ENCODE results near the gene BMPR1B. TPM values are rescaled to one million over a fixed set of nuclear protein-coding genes. Genes with fewer than 3 reads are reported as not detected.

BMPR1B gene
- polyA plus RNA-seq, 2 of the 4 experiments (the other 2 are of a cell fraction): 6.4 to 21.2 TPM

DNA sequence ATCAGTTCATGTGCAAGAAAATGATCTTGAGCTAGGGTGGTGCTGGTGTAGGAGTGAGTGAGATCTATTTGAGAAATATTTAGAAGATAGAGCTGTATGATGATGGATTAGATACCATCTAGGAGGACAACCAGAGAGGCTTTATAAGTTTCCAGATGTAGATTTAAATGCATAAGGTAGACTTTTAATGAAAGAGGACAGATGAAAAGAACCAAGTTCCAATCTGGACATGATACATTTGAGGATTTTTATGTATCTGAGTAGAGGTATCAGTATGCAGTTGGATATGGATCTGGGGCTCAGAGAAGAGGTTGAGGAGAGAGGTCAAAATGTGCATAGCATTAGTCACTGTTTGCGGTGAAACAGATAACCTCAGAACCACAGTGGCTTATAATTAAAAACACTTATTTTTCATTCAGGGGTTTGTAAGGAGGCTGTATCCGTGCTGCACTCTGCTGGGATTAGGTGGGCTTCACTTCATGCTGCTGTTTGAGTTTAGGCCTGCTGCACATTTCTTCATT is 348.7 kb downstream of the BMPR1B start:
- POLR2A ChIA-PET: no interaction called here
- WGBS (ENCODE audit: missing lambda C conversion rate): 11% methylated on average over 2 of the region's 2 CpGs
- FAIRE-seq (no peak), ATAC-seq (peak in 1 of 2 experiments; percentile 74; a peak in 4 of 6 replicates), DNase-seq (ENCODE audit: low read depth in 1 of 2, low spot score in 1 of 2) (no peak)
- no peak overlapping the region for H3K4me3 ChIP-seq
- CTCF ChIA-PET: interaction anchor here (1.2 to 2.1 kb wide), 2 partner anchors 12 to 18 kb away, joined by 4 to 10 read pairs; no protein-coding TSS in a partner anchor
- H3K9me3 ChIP-seq: no peaks in the 10 kb centered on the region
- H3K4me2 ChIP-seq: peak overlapping the region; percentile 68
- peak overlapping the region; percentile 74 to 88 for H3K27ac ChIP-seq
- TF ChIP-seq FOXS1 (CRISPR knock-in tag; IDR thresholded peaks at IDR 0.05) (no peak), RAD21 (conservative IDR thresholded peaks at IDR 0.05 in 1 of 2, IDR thresholded peaks at IDR 0.05 in 1 of 2) (no peak), BCL3 (IDR thresholded peaks at IDR 0.05) (no peak), ZC3H11A (IDR thresholded peaks at IDR 0.05) (no peak), RARB (CRISPR knock-in tag; IDR thresholded peaks at IDR 0.05) (no peak), EHF (CRISPR knock-in tag; IDR thresholded peaks at IDR 0.05) (no peak), ZNF302 (CRISPR knock-in tag; IDR thresholded peaks at IDR 0.05) (no peak), HMGXB4 (CRISPR knock-in tag; IDR thresholded peaks at IDR 0.05; ENCODE audit: borderline replicate concordance) (no peak), CBX2 (IDR thresholded peaks at IDR 0.05; ENCODE audit: borderline replicate concordance, low read depth) (no peak), NPAS2 (CRISPR knock-in tag; IDR thresholded peaks at IDR 0.05; ENCODE audit: borderline replicate concordance) (no peak), JUN (IDR thresholded peaks at IDR 0.05) (no peak), RFX5 (IDR thresholded peaks at IDR 0.05) (no peak), HDAC2 (IDR thresholded peaks at IDR 0.05) (no peak), BHLHE40 (IDR thresholded peaks at IDR 0.05; ENCODE audit: low read depth, low read length) (no peak)
- TF ChIP-seq, protein P1, sequence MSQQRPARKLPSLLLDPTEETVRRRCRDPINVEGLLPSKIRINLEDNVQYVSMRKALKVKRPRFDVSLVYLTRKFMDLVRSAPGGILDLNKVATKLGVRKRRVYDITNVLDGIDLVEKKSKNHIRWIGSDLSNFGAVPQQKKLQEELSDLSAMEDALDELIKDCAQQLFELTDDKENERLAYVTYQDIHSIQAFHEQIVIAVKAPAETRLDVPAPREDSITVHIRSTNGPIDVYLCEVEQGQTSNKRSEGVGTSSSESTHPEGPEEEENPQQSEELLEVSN (IDR thresholded peaks at IDR 0.05; ENCODE audit: borderline replicate concordance, low read depth): no peak
- H3K4me1 ChIP-seq: peaks cover 81% of the 10 kb centered on the region

- peaks cover 76% of the 10 kb centered on the region for H3K4me1 ChIP-seq
- TF ChIP-seq GATA3 (IDR thresholded peaks at IDR 0.05; ENCODE audit: borderline replicate concordance): peak; percentile 14; the same call in 1 of the 2 replicates
- no peak for TF ChIP-seq CHD2 (IDR thresholded peaks at IDR 0.05; ENCODE audit: low read length, partially characterized antibody)
- no peak for TF ChIP-seq EHMT2 (IDR thresholded peaks at IDR 0.05; ENCODE audit: low read depth)
- no peak for TF ChIP-seq BHLHE40 (IDR thresholded peaks at IDR 0.05; ENCODE audit: low read depth, low read length)
- TF ChIP-seq SREBF2 (IDR thresholded peaks at IDR 0.05): no peak
- TF ChIP-seq HOXA7 (CRISPR knock-in tag; IDR thresholded peaks at IDR 0.05): no peak
- no peak for TF ChIP-seq MYC (IDR thresholded peaks at IDR 0.05; ENCODE audit: borderline replicate concordance, low read length)
- no peak for TF ChIP-seq RCOR1 (IDR thresholded peaks at IDR 0.05; ENCODE audit: low read depth, low read length)
- ChIA-PET CTCF (no interaction called here), POLR2A (no interaction called here)
- ATAC-seq (peak; percentile 60 to 71; a peak in 5 of 6 replicates), FAIRE-seq (no peak), DNase-seq (ENCODE audit: low read depth in 1 of 2, low spot score in 1 of 2) (no peak)
- no peaks in the 10 kb centered on the region for H3K9me3 ChIP-seq
- peak overlapping the region; percentile 74 to 88 for H3K27ac ChIP-seq
- H3K4me2 ChIP-seq: peak overlapping the region; percentile 68
- H3K4me3 ChIP-seq: no peak overlapping the region
Measured at GRCh38 chr4:95107004-95107403, 349.2 kb downstream of the BMPR1B start.
